AG04450 (cell line): Measurements from ENCODE around the gene VIPR2. TPM values are rescaled to one million over a fixed set of nuclear protein-coding genes. Genes with fewer than 3 reads are reported as not detected.

Experiments used
- CTCF ChIA-PET: fragments of 300-600, 350-600 bp; formaldehyde crosslinking; extraction: SDS; loops from one replicate; lab custom pipeline; 2022; ENCODE audit warnings: antibody characterized with exemption, inconsistent platforms; lab: Charles Lee
- POLR2A ChIA-PET: fragments of 350-600 bp; formaldehyde crosslinking; extraction: SDS; loops from one replicate; lab custom pipeline; 2021; ENCODE audit warnings: antibody characterized with exemption, inconsistent platforms; lab: Yijun Ruan, JAX
- DNase-seq: peaks from one replicate; pipeline ENCODE4 v3.0.0-alpha.2; 2011; ENCODE audit warnings: low read depth, low spot score
- H3K27ac ChIP-seq: one replicate; pipeline ENCODE4 v1.5.1; 2012; ENCODE audit warnings: low read depth, low read length, control low read depth
- H3K27me3 ChIP-seq: one replicate; pipeline ENCODE4 v1.6.0; 2012; ENCODE audit warnings: low read length; ENCODE audit not compliant: control insufficient read depth, insufficient read depth
- H3K4me3 ChIP-seq: 2 replicates; pipeline ENCODE4 v1.5.1; 2011; ENCODE audit warnings: mild to moderate bottlenecking, low read depth, low read length, control low read depth
- H3K9me3 ChIP-seq: 2 replicates; pipeline ENCODE4 v1.5.1; 2012; ENCODE audit warnings: low read length; ENCODE audit not compliant: control insufficient read depth, insufficient read depth
- polyA plus RNA-seq: library from polyadenylated mRNA; depleted of rRNA; stranded (reverse); fragments of >200 nt; gene quantifications from 2 replicates; pipeline ENCODE4 v1.2.3, GENCODE V29; 2011
- TF ChIP-seq, protein P1 (sequence below): IDR thresholded peaks from 2 replicates; pipeline ENCODE4 v1.5.1; 2011; ENCODE audit warnings: low read depth, low read length, control low read depth, inconsistent platforms

The VIPR2 gene
- polyA plus RNA-seq, 1 experiment: not detected

DNA sequence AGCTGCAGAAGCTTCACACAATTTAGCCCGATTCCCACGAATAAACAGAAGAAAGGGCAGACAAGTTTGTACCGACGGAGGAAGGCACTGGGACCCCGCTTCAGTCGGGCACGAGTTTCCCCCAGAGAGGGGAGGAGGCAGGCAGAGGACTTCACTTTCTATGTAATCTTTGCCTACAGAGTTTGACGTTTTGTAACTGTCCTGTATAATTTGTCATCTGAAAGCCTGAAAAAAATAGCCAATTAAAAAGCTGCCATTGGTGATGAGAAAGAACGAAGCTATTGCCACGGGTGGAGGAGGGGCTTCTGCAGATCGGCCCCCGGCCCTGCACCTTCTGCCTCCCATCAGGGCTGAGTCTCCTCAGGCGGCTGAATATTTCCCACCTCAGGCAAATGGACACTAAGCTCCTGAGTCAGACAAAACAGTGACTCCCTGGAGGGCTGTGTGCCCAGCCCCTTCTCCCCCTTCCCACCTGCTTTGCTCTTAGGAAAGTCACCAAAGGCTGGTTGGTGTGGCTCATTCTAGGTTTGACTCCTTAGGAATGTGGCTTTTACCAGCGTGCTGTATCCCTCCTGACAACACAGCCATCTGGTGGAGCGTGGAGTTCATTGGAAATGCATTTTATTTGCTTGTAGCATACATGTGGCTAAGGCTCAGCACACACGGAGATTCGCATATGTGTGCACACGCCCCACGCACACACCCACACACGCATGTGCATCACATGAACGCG is 117.4 kb downstream of the VIPR2 start:
- ChIA-PET CTCF (no interaction called here), POLR2A (no interaction called here)
- H3K4me3 ChIP-seq: no peak overlapping the region
- H3K9me3 ChIP-seq: peaks cover 95% of the 10 kb centered on the region
- H3K27ac ChIP-seq: no peak overlapping the region
- DNase-seq: no peak
- TF ChIP-seq, protein P1, sequence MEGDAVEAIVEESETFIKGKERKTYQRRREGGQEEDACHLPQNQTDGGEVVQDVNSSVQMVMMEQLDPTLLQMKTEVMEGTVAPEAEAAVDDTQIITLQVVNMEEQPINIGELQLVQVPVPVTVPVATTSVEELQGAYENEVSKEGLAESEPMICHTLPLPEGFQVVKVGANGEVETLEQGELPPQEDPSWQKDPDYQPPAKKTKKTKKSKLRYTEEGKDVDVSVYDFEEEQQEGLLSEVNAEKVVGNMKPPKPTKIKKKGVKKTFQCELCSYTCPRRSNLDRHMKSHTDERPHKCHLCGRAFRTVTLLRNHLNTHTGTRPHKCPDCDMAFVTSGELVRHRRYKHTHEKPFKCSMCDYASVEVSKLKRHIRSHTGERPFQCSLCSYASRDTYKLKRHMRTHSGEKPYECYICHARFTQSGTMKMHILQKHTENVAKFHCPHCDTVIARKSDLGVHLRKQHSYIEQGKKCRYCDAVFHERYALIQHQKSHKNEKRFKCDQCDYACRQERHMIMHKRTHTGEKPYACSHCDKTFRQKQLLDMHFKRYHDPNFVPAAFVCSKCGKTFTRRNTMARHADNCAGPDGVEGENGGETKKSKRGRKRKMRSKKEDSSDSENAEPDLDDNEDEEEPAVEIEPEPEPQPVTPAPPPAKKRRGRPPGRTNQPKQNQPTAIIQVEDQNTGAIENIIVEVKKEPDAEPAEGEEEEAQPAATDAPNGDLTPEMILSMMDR: no peak
- no peaks in the 10 kb centered on the region for H3K27me3 ChIP-seq

DNA sequence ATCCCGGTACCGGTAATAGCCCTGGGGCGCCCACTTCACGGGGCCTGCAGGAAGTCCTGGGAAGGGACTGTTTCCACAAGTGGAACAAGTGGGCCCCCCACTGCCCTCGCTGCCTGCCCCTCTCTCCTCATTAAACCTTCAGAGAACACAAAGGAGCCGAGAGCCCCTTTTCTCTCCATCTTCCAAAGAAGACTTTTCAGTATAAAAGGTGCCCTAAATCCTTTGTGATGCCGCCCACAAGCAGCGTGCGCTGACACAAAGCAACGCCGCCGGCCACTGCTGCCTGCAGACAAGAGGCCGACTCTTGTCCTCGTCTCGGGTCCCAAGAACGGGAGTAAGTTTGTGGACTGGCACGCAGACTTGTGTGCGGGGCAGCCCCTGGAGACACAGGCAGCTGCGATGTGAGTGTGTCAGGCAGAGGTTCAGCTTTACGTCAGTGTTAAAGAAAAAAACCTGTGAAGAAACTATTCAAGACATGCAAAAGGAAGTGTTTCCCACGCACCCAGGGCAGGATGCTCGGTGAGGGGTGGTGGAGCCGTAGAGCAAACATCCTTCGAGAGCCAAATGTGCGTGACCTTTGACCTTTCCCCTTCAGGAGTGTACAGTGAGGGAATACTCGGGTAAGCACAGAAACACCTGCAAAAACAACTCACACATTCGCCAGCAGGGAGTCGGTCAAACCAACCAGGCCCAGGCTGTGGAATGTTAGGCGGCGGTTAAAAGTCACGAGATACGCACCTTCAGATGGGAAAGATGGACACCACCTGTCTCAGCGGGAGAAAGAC is 118.2 kb downstream of the VIPR2 start:
- Histone ChIP-seq H3K9me3 (peaks cover 92% of the 10 kb centered on the region), H3K4me3 (no peak overlapping the region), H3K27ac (no peak overlapping the region), H3K27me3 (no peaks in the 10 kb centered on the region)
- ChIA-PET POLR2A (no interaction called here), CTCF (no interaction called here)
- TF ChIP-seq, protein P1: no peak
- no peak for DNase-seq

GRCh38 chr7:159025161-159025779 is 119.4 kb downstream of the VIPR2 start:
- Histone ChIP-seq H3K27ac (no peak overlapping the region), H3K9me3 (peaks cover 88% of the 10 kb centered on the region), H3K4me3 (no peak overlapping the region), H3K27me3 (no peaks in the 10 kb centered on the region)
- TF ChIP-seq, protein P1: no peak
- CTCF ChIA-PET: no interaction called here
- POLR2A ChIA-PET: no interaction called here
- no peak for DNase-seq

- H3K27ac ChIP-seq: no peak overlapping the region
- H3K4me3 ChIP-seq: no peak overlapping the region
- TF ChIP-seq, protein P1: no peak
- ChIA-PET CTCF (no interaction called here), POLR2A (no interaction called here)
- no peak for DNase-seq
- H3K27me3 ChIP-seq: no peaks in the 10 kb centered on the region
- peaks cover 80% of the 10 kb centered on the region for H3K9me3 ChIP-seq
These were observed 120.3 kb downstream of the VIPR2 start for GRCh38 chr7:159024280-159024951.
